Immature natural killer cell (primary cell): Measurements from ENCODE around the gene RBM43. TPM values are rescaled to one million over a fixed set of nuclear protein-coding genes. Genes with fewer than 3 reads are reported as not detected.

ENCODE experiments used
- polyA plus RNA-seq, 3 donors: library from polyadenylated mRNA; unstranded; fragments of 300-500 nt; fragmentation: Illumina TruSeq; gene quantifications; one replicate each; pipeline ENCODE4 v1.2.3, GENCODE V29; 2021

The RBM43 gene
- polyA plus RNA-seq, 3 donors from 2014 or later: 0.83 to 3.8 (median 1.6) TPM

Other genes with a start within 250 kb of the RBM43 start
- gene NMI, start 27.8 kb upstream of the RBM43 start, polyA plus RNA-seq: 10 to 100 TPM; 46.9 to 66.0 (median 56.1) TPM
- gene TNFAIP6, start 95.7 kb upstream of the RBM43 start, polyA plus RNA-seq: not detected
- gene RIF1, start 148.0 kb upstream of the RBM43 start, polyA plus RNA-seq: 10 to 100 TPM; 10.3 to 32.7 (median 14.2) TPM